A549 (cell line): ENCODE results near the gene KLB.

Source experiments
- BHLHE40 ChIP-seq: IDR thresholded peaks from 2 replicates; pipeline ENCODE4 v1.6.1; 2012; ENCODE audit warnings: low read depth, low read length, inconsistent platforms
- CBX2 ChIP-seq: fragments of 200-600 bp; sonication (generic); IDR thresholded peaks from 2 replicates; pipeline ENCODE4 v1.6.1; 2016; ENCODE audit warnings: low read depth, mild to moderate bottlenecking, borderline replicate concordance
- EHMT2 ChIP-seq: fragments of 200-600 bp; sonication (generic); IDR thresholded peaks from 2 replicates; pipeline ENCODE4 v1.6.1; 2016; ENCODE audit warnings: antibody characterized with exemption, low read depth, mild to moderate bottlenecking, moderate library complexity
- JUNB ChIP-seq: fragments of >200 bp; sonication (Bioruptor Twin); formaldehyde crosslinking; IDR thresholded peaks from 2 replicates; pipeline ENCODE4 v1.6.1; 2016
- NFE2L2 ChIP-seq: fragments of 150-350 bp; conservative IDR thresholded peaks from 2 replicates; pipeline ENCODE4 v1.6.1; 2014; ENCODE audit warnings: low read length
- POLR2A ChIP-seq: IDR thresholded peaks from 2 replicates; pipeline ENCODE4 v1.6.1; 2012; ENCODE audit warnings: mild to moderate bottlenecking, low read length
- RAD21 ChIP-seq, 2 experiments: fragments of >200 bp in 1 of 2; sonication (Bioruptor Twin) in 1 of 2; formaldehyde crosslinking in 1 of 2; IDR thresholded peaks in 1 of 2; conservative IDR thresholded peaks in 1 of 2; 2 replicates in 1 of 2; 3 replicates in 1 of 2; pipeline ENCODE4 v1.6.1; 2012 to 2018; ENCODE audit warnings: inconsistent platforms in 1 of 2
- SMC3 ChIP-seq: fragments of >200 bp; sonication (Bioruptor Twin); formaldehyde crosslinking; IDR thresholded peaks from 3 replicates; pipeline ENCODE4 v1.6.1; 2018; ENCODE audit warnings: inconsistent platforms
- ZFP36 ChIP-seq: fragments of 450-650 bp; IDR thresholded peaks from 2 replicates; pipeline ENCODE4 v1.6.1; 2014; ENCODE audit warnings: borderline replicate concordance; ENCODE audit not compliant: partially characterized antibody
- TF ChIP-seq, protein P1 (sequence below): fragments of >200 bp; sonication (Bioruptor Twin); formaldehyde crosslinking; IDR thresholded peaks from 3 replicates; pipeline ENCODE4 v1.5.1; 2016
- TF ChIP-seq, protein P2 (sequence below): IDR thresholded peaks from 2 replicates; pipeline ENCODE4 v1.6.1; 2012
- TF ChIP-seq, protein P3 (sequence below): IDR thresholded peaks from 2 replicates; pipeline ENCODE4 v1.6.1; 2012; ENCODE audit warnings: low read depth, borderline replicate concordance

DNA sequence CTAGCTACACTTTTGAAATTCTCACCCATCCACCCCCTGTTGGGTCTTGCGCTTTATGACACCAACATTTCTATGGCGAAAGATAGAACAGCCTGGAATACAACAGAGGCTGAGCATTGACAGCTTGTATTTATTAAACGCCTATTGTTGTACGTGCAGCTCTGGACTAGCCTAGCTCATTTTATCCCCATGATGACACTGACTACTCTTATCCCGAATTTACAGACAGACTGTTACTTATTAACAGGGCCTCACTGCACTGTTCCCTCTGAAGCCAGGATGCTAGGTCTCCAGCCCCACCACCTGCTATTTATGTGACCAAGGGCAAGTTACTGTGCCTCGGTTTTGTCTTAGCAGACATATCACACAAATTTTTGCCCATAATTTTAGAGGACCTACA lies 39.6 kb upstream of the KLB start:
- no peak for TF ChIP-seq RAD21 (conservative IDR thresholded peaks at IDR 0.05 in 1 of 2, IDR thresholded peaks at IDR 0.05 in 1 of 2)
- no peak for TF ChIP-seq POLR2A
- TF ChIP-seq, protein P1, sequence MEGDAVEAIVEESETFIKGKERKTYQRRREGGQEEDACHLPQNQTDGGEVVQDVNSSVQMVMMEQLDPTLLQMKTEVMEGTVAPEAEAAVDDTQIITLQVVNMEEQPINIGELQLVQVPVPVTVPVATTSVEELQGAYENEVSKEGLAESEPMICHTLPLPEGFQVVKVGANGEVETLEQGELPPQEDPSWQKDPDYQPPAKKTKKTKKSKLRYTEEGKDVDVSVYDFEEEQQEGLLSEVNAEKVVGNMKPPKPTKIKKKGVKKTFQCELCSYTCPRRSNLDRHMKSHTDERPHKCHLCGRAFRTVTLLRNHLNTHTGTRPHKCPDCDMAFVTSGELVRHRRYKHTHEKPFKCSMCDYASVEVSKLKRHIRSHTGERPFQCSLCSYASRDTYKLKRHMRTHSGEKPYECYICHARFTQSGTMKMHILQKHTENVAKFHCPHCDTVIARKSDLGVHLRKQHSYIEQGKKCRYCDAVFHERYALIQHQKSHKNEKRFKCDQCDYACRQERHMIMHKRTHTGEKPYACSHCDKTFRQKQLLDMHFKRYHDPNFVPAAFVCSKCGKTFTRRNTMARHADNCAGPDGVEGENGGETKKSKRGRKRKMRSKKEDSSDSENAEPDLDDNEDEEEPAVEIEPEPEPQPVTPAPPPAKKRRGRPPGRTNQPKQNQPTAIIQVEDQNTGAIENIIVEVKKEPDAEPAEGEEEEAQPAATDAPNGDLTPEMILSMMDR, result no peak
- TF ChIP-seq NFE2L2, result no peak
- no peak for TF ChIP-seq ZFP36
- TF ChIP-seq SMC3, result no peak
- TF ChIP-seq, protein P2, sequence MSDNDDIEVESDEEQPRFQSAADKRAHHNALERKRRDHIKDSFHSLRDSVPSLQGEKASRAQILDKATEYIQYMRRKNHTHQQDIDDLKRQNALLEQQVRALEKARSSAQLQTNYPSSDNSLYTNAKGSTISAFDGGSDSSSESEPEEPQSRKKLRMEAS, result no peak
- no peak for TF ChIP-seq CBX2
- no peak for TF ChIP-seq EHMT2
- no peak for TF ChIP-seq JUNB
- TF ChIP-seq, protein P3, sequence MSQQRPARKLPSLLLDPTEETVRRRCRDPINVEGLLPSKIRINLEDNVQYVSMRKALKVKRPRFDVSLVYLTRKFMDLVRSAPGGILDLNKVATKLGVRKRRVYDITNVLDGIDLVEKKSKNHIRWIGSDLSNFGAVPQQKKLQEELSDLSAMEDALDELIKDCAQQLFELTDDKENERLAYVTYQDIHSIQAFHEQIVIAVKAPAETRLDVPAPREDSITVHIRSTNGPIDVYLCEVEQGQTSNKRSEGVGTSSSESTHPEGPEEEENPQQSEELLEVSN, result no peak
- TF ChIP-seq BHLHE40, result no peak
